Activated naive CD4-positive, alpha-beta T cell (primary cell): ENCODE measurements around the gene CCDC141.
A peak's percentile ranks its signal among the peaks of the same experiment; 100 is the strongest.

ENCODE experiments used
- DNase-seq, 4 experiments: peaks; one replicate each; lab custom pipeline; 2025; lab: John Stamatoyannopoulos, UW

The CCDC141 gene

DNA sequence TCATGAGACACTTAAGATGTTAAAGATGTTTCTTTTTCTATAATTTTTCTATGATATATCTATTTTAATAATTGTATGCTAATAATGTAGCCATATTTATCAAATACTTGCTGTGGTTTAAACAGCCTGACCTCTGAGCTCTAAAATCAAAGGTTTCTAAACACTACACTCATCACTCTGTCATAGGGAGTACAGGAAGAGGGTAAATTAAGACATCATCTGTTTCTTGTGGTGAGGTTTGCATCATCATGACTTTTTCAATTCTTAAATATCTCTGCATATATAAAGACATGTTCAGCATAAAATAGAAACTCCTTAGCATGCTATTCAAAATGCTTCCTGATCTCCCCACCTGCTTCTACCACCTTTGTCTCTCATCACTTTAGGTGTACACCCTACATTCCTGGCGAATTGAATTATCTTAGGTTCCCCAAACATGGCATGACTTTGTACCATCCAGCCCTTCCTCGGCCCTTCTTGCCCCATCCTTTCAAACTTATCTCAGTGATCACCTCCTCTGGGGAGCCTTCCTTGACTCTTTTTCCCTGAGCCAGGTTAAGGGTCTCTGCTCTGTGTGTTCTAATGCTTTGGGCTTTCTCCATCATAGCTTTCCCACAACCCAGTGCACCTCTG, 137.4 kb downstream of the CCDC141 start:
- no peak for DNase-seq

DNA sequence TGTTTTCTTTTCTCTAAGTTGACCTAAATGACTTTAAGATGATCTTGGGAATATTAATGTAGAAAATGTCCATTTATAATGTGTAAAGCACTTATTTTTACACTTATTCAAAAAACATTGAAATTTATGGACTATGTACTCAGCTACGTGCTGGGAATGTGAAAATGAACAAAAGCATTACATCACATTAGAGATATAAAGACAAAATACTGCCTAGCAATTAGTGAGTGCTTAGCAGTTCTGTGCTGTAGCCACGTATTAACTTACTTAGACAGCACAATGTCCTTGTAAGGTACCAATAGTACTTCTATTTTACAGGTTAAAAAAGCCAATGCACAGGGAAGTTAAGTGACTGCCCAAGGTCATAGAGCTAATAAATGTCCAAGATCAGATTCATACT, 138.9 kb downstream of the CCDC141 start:
- no peak for DNase-seq

DNA sequence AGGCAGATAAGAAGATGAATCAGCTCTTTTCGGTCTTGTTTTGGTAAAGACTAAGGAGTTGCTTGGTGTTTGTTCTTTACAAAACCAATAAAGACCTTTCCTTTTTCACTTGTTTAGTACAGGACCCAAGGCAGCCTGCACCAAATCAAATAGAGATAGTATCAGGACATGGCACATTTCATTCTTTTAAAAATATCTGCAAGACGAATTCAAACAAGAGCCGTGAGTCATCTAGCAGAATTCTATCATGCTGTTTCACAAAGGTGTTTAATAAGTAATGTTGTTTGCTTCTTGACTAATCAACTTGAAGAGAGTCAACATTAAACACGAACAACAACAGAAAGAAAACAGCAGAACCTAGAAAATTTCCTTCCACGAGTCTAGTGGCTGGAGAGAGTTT, 139.9 kb downstream of the CCDC141 start:
- DNase-seq = no peak

DNA sequence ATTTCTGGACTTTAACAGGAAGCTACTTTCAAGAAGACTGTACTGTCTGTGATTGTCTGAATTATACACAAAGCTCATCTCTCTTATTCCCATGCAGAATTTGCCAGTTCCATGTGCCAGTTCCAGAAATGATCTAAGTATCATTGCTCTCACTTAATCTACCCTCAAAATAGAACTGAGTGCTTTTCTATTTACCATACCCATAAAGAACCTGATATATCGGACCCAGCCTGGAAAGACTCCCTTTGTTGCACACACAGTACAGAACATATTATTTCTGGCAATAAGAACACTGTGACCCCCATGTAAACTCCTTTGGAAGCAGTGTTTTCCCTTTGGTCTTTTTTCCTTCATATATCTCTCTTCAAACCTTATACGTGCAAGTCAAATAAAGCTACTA, 140.4 kb downstream of the CCDC141 start:
- no peak for DNase-seq

DNA sequence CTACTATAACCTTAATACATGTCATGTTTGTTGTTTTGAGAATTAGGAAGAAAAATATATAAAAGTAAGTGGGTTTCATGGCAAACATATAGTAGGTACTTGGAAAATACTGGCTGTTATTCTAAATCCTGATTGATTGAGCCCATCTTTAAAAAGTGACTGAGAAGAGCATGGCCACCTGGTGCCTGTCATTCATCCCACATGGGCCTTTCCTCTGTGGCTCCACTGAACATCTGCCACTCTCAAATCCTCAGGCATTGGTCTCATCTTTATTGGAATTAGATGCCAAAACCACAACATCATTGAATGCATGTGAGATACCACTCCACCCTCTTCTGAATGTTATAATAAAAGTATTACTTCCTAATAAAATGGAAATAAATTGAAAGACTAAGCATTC, 141.1 kb downstream of the CCDC141 start:
- no peak for DNase-seq

DNA sequence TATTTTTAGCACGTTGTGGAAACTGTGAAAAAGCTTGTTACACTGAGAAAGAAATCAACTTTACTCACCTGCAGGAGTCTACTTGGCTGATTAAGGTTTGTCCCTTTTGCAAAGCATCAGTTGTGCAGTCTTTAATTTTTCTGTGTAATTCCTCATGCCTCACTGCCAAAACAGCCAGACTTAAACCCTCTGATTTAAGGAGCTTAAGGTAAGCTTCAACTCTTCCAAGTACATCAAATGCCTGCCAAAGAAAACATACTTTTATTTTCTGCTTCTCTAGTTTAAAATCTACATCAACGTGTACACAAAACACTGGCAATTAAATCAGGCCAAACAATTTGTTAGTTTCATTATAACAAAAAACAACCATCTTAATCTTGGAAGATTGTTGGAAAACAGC, 144.7 kb downstream of the CCDC141 start:
- no peak for DNase-seq

DNA sequence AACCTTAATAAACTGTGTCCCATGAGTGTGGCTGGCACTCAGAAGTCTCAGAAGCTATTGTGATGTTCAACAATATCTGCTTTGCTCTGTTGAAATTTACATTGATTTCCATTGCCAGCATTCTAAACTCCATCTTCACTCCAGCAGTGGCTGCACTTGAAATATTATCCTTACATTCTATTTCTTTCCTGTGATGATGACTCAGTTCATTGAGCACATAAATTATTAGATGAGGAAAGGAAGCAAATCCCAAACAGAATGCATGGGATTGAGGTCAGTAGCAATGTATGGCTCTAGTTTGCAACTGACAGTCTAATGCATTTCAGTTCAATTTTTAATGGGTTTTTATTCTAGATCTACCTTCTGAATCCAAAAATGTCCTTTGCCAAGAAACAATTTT, 150.3 kb downstream of the CCDC141 start:
- DNase-seq = no peak

DNA sequence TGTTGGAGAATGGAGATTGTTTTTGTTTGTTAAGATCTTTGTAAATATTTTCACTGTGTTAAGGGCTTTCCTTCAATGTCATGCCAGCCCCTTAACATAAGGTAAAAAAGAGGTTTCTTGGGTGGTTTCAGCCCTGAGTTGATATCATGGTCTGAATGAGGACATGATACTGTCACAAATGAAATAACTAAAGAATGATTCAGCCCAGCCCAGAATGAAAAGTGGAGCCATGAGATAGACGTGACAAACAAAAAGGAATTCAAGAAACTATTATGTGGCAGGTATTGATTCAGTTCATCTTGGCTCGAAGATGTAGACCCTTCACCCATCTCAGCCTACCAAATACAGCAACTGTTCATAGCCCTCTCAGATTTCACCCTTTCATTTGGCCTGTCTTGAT, 154.1 kb downstream of the CCDC141 start:
- DNase-seq = no peak

DNA sequence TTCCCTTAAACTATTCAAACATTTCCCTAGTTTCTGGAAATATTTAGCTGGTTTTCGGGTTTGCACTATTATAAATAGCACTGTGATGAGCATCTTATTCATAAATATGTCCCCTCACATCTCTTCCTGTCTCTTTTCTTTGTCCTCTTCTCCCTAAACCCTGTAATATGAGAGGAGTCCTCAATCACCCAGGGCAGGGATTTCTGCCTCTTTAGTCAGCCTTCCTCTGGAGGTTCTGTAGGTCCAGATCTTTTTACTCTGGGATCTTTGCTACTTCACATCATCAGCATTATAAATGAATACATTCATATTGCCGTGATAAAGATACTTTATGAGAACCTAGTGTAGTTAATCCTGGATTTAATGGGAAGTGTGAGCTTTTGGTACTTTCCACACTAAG, 154.8 kb downstream of the CCDC141 start:
- DNase-seq = no peak

DNA sequence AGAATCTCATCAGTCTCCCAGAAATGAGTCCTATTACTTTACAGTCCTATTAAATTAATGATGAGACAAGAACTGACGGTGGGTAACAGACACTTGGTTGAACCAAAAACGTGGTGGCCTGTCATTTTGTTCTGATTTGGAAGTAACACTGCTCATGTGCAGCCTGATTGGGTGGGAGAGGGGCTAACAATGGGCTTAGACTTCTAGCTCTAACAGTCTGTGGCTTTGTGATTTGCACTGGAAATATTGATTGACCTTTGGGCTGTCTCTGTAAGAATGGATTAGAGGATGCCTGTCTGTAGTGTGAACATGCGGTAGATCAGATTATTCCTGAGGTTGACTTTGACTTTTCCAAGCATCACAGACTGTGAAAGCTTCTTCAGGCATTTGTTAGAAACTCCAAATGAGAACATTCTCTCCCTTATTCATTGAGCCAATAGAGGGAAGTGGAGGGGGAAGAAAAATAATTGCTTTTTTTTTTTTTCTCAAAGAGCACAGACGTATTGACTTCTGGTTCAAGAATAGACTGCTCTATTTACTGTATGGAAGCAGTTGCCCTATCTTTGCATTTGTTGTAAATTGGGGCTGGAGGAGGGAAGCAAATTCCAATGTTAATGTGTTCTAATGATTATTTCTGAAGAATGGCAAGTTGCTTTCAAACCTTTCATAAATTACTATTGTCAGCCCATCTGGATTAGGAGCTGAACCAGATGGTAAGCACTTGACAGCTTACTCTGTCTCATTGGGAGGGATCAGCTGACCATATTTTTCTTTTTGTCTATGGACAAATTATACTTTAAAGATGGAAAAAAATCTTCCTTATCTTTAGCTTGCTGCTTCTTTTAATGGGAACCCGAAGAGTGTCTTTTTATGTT, 156.9 kb downstream of the CCDC141 start:
- DNase-seq = no peak

DNA sequence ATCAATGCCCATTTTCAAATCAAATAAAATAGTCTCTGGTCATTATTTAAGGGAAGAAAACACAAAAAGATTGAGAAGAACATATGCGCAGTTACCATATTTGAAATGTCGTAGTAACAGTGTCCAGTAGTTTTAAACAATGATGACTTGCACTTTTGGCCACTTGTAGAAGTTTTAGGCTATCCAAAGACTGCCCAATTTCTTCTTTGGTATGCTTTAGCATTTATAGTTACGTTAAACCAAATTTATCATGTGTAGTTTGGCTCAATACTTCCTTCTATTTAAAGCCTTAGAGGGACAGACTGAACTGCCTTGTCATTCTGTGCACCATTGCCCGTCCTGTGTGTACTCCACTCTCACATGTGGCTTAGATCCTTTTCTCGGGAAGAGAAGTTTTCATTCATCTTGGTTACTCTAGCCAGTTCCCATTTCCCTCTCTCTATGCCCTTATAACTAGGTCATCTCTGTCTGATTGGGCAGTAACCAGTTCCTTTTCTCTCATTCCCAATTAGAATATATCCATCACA, 157.9 kb downstream of the CCDC141 start:
- no peak for DNase-seq

DNA sequence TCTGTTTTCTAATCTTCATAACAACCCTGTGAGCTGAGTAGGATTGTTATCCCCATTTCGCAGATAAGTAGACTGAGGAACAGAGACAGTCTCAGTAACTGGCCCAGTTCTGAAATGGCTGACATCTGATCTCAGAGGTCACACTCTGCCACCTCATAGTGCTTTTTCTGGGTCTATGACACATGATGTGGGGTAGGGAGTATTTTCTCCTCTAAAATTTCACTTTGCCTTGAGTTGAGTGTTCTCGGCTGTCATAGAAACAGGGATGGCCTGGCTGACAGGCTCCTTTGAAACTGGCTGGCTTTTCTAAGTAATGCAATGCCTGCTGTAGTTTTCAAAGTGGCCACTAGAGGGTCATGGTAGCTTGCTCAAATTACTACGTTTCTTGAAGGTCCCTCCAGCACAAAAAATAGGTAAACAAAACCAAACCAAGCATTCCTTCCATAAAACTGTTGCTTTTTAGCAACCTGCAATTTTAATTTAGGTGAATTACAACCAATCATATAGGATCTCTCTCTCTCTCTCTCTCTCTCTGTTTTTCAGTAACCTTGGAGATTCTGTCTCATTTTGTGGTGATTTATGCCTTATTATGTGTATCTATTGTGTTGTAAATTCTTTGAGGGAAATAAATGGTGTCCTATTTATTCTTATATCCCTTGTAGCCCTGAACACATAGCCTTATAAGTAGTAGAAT, 158.5 kb downstream of the CCDC141 start:
- DNase-seq = peak; percentile 1 to 20 (median 8)

DNA sequence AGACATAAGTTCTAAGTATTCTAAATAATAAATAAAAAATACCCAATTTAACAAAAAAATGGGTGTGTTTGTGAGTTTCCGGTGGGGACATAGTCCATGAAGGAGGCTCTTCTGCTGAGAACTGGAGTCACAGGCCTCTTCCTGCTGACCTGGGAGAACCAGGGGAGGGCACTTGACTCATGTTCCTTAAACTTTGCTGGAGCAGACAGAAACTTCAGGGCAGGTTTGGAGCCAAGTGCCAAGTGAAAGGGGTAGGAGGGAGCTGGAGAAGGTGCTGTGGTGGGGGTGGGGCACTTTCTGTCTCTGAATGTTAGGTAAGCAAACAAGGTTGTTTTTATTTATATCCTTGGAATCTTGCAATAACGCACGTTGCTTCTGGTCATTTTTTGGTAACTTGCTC, 163.9 kb downstream of the CCDC141 start:
- DNase-seq = no peak

DNA sequence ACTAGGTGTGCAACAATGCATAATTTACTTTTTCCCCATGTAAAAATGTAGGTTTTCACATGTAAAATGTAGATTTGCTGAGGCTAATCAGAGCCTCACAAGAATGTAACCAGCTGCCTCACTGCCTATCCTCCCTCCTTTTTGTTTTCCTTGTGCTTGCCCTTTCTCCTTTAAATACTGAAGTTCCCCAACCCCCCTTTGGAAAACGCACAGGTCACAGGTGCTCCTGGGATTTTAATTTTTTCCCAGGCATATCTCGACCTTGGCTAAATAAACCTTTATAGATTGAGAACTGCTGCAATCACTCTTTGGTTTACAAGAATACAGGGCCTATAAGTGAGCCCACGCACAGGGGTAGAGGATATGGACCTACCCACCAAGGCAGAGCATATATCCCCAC, 165.5 kb downstream of the CCDC141 start:
- DNase-seq = no peak

DNA sequence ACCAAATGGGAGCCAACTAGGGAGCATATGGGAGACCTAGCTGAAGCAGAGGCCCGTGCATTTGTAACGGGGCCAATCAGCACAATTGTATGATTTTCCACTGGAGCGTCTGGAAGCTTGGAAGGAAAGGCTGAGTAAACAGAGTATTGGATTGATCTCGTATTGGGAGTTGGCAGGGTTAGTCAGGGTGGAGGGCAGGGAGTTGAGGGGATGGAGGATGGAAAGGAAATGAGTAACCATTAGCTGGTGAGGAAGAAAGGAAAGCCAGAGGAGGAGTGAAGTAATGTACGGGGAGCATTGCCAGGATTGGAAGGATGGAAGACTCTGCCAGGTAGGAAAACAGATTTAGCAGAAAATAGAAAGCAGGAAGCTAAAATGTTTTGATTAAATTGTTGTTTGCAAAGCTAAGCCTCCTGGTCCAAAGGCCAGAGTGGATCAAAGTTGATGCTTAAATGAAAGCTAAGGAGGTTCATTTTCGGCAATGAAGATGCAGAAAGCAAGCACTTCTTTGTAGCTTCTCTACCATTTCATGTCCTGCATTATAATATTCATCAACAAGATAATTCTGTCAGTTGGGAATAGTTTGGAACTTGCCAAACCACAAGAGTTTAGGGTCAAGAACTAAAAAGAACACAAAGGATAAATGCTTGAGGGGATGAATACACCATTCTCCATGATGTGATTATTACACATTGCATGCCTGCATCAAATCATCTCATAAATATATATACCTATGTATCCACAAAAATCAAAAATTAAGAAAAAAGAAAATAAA, 167.1 kb downstream of the CCDC141 start:
- DNase-seq = no peak

DNA sequence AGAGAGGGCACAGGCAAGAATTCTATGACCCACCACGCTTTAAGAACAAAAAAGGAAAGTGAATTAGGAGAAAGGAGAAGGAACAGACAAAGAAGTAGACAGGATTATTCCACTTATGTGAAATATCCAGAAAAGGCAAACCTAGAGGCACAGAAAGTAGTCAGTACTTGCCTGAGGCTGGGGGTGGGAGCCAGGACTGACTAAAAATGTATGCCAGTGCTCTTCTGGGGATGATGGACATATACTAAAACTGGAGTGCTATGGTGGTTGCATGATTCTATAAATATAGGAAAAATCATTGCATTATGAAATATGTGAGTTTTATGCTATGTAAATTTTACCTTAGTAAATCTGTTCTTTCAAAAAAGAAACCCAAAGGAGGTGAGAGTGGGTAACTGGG, 168.9 kb downstream of the CCDC141 start:
- no peak for DNase-seq

DNA sequence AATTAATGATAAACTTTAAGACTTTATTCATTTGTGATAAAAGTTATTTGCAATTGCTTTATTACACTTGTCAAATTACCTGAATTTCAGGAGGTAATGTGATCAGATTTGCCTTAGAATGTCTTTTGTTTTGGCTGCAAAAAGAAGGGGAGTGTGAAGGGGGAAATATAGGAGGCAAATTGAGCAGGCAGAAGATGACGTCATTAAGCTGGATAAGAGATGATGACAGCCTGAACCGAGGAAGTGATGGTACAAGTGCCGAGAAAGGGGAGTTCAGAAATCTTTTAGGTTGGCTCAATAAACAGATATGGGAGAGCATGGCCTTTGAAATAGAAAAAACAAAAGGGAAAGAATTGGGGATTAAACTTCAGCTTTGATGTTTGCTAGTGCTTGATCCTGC, 169.7 kb downstream of the CCDC141 start:
- no peak for DNase-seq

DNA sequence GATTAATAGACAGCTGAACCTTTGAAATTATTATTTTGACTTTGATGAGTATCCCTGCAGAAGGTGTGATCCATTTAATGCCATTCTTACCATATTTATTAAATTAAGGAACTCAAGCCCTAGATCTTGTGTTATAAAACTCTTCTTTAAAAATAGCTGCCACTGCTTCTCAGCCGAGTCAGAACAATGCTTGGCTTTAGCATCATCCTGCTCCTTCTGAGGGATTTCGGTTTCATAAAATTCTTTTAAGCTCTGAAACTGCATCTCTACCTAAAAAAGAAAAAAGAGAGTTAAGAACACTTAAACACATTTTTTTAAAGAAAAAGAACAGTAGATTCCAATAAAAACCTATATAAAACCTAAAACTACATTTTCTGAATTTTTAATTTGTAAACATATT, 172.1 kb downstream of the CCDC141 start:
- DNase-seq = no peak

DNA sequence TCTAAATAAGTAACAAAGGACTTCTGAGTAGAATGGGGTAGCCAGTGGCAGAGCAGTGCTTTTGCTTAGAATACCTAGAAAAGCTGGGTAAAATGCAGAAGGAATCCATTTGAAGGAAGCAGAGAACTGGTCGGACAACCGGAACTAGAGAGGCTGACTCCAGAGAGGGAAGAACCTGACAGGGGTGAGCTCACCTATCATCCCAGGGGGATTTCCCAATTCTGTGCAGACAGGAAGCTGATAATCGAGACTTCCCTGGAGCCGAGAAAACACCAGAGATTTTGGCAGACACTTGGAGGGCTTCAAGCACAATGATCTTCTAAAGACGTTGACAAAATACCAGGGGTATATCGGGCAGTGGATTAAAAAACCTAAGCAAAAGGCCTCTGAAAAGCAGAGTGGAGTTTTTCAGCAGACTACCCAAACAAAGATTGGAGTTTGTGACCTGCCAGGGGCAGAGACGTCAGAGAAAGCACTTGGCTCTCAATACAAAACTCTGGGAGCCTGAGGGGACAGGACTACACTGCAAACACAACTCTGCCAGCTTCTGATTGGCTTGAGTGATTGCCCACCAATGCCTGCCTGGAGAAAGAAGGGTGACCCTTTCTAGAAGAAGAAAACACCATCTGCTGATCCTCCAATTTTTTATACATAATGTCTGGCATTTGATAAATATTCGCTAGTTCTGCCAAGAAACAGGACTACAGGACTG, 175.3 kb downstream of the CCDC141 start:
- DNase-seq = no peak

DNA sequence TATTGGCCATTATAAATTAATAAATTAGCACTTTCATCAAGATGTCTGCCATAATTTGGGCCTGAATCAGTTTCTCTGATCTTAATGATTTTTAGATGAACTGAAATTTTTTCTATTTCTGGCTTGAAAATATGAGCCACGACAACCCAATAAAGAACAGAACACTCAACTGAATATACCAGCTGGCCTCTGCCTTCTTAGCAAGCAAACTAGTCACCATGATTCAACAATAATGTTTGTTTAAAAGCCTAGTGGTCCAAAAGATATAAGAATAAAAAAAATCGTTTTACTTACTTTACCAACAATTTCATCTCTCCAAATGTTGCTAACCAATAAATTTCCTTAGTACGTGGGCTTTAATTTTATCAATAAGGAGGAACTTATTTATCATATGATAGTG, 176.0 kb downstream of the CCDC141 start:
- no peak for DNase-seq

DNA sequence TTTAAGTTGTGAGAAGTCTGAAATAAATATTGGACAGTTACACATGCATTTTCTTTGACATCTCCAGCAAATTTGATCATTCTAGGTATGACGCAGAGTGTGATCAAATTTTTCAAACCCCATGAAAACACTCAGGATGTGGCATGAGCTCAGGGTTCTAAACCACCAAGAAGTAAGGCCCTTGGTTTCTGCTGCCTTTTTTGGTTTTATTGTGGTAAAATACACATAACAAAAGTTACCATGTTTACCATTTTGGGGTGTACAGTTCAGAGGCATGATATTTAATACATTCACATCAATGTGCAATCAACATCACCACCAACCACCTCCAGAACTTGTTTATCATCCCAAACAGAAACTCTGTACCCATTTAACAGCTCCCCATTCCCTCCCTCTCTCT, 178.4 kb downstream of the CCDC141 start:
- no peak for DNase-seq
